ACC112 (cell line): ENCODE results near the gene TCF23.
"Not testable (repeated sequence)": the region's sequence is repeated elsewhere in the genome, so short reads cannot be mapped to it uniquely, and the experiment has no call there.

Experiments
- H2AFZ ChIP-seq: fragments of 200-600 bp; sonication (generic); one replicate; pipeline ENCODE4 v1.6.0; 2017; ENCODE audit warnings: antibody characterized with exemption, low read length; ENCODE audit not compliant: unreplicated experiment
- H3K27ac ChIP-seq: fragments of 200-600 bp; sonication (generic); 2 replicates; pipeline ENCODE4 v1.5.1; 2014; ENCODE audit warnings: low read depth, mild to moderate bottlenecking, antibody characterized with exemption, low read length, moderate library complexity
- H3K27me3 ChIP-seq: fragments of 200-600 bp; sonication (generic); 2 replicates; pipeline ENCODE4 v1.6.1; 2014; ENCODE audit warnings: mild to moderate bottlenecking, antibody characterized with exemption, low read length, moderate library complexity, mixed read lengths; ENCODE audit not compliant: insufficient read depth
- H3K36me3 ChIP-seq: fragments of 200-600 bp; sonication (generic); 2 replicates; pipeline ENCODE4 v1.6.1; 2016; ENCODE audit warnings: mild to moderate bottlenecking, antibody characterized with exemption, low read length, moderate library complexity, mixed read lengths; ENCODE audit not compliant: insufficient read depth
- H3K4me1 ChIP-seq: fragments of 200-600 bp; sonication (generic); one replicate; pipeline ENCODE4 v1.6.1; 2016; ENCODE audit warnings: low read length, mixed read lengths; ENCODE audit not compliant: insufficient read depth, unreplicated experiment, control insufficient read depth
- H3K4me3 ChIP-seq: fragments of 200-600 bp; sonication (generic); 2 replicates; pipeline ENCODE4 v1.5.1; 2014; ENCODE audit warnings: mild to moderate bottlenecking, low read depth, low read length
- H3K79me2 ChIP-seq: fragments of 200-600 bp; sonication (generic); one replicate; pipeline ENCODE4 v1.6.0; 2016; ENCODE audit warnings: low read length; ENCODE audit not compliant: control insufficient read depth, unreplicated experiment, insufficient read depth

TCF23 gene

DNA sequence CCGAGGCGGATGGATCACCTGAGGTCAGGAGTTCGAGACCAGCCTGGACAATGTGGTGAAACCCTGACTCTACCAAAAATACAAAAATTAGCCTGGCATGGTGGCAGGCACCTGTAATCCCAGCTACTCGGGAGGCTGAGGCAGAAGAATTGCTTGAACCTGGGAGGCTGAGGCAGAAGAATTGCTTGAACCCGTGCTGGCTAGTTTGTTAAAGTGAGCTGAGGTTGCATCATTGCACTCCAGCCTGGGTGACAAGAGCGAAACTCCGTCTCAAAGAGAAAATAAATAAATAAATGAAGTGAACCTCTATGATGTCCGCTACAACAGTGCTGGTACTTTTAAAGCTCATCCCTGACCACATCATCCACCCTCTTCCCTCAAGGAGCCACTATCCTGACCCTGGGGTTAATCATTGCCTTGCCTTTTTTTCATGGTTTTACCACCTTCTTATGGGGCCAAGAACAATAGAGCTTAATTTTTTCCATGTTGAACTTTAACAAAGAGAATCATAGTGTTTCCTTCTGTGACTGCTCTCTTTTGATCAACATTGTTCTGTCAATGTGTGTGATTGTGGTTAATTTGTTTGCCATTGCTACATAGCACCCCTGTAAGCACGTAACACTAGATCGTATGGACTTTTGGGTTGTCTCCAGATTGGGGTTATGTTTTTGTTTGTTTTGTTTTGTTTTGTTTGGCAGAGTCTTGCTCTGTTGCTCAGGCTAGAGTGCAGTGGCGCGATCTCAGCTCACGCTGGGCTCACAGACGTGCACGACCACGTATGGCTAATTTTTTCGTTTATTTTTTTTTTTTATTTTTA is 45.9 kb downstream of the TCF23 start:
- Histone ChIP-seq H3K27ac (no peak overlapping the region), H3K27me3 (no peaks in the 10 kb centered on the region), H3K4me1 (no peaks in the 10 kb centered on the region), H3K79me2 (no peaks in the 10 kb centered on the region), H3K36me3 (no peaks in the 10 kb centered on the region), H3K4me3 (no peak overlapping the region), H2AFZ (no peak overlapping the region)

DNA sequence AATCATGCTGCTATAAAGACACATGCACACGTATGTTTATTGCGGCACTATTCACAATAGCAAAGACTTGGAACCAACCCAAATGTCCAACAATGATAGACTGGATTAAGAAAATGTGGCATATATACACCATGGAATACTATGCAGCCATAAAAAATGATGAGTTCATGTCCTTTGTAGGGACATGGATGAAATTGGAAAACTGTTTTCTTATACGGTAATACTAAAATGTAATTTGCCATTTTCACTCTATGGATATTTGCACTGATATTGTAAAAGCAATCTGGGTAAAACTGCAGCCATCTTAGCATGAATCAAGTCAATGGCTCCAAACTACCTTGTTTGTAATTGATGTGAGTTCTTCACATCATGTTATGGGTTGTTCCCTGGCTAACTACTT is 47.0 kb downstream of the TCF23 start:
- not testable (repeated sequence) for H3K27ac ChIP-seq, H3K4me3 ChIP-seq, H2AFZ ChIP-seq, H3K79me2 ChIP-seq, H3K27me3 ChIP-seq, H3K36me3 ChIP-seq, H3K4me1 ChIP-seq

DNA sequence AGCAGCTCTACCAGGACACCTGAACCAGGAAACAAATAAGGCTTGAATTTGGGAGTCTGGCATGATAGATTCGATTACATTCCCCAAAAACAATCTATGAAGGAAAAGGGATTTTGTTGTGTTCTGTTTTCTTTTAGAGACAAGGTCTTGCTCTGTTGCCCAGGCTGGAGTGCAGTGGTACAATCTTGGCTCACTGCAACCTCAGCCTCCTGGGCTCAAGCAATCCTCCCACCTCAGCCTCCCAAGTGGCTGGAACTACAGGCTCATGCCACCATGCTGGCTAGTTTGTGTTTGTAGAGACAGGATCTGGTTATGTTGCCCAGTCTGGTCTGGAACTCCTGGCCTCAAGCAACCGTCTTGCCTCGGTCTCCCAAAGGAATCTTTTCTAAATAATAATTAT is 49.3 kb downstream of the TCF23 start:
- H3K79me2 ChIP-seq, H3K4me3 ChIP-seq, H3K27me3 ChIP-seq, H3K36me3 ChIP-seq, H3K4me1 ChIP-seq, H3K27ac ChIP-seq, H2AFZ ChIP-seq: not testable (repeated sequence)

DNA sequence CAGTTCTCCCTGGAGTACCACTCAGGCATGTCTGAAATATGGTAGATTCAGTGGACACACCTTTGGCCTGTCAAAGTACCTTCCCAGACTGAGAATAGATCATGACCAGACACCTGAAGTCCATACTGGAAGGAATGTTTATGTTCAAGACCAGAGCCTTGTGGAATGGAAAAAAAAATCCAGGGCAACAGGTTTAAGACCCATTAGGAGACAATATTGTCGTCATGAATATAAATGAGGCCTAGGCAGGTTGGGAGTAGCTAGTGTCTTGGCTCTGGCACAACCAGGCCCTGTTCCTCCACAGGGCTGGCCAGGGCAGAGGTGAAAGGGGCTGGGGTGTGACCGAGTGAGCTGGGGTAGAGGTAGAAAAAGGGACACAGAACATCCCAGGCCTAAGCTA is 49.8 kb downstream of the TCF23 start:
- Histone ChIP-seq H3K27me3 (no peaks in the 10 kb centered on the region), H2AFZ (no peak overlapping the region), H3K4me3 (no peak overlapping the region), H3K27ac (no peak overlapping the region), H3K36me3 (no peaks in the 10 kb centered on the region; the same call in 1 of the 2 replicates), H3K79me2 (no peaks in the 10 kb centered on the region), H3K4me1 (no peaks in the 10 kb centered on the region)

DNA sequence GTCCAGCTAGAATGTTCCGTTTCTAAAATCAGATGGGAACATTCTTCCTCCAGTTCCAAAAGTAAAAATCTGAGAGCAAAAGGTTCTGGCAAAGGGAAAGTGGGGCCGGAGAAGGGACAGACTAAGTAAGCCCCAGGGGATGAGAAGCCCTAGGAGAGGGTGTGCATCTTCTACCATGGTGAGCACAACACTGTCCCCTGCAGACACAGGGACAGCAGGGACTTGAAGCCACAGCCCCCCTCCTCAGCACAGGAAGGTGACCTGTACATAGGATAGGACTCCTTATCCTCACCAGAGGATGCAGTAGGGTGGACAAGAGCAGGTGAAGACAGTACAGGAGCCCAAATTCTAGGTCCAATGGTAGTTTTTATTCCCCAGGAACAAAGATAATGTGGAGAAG is 50.4 kb downstream of the TCF23 start:
- Histone ChIP-seq H3K4me1 (no peaks in the 10 kb centered on the region), H3K36me3 (no peaks in the 10 kb centered on the region; the same call in 1 of the 2 replicates), H2AFZ (no peak overlapping the region), H3K27me3 (no peaks in the 10 kb centered on the region), H3K27ac (no peak overlapping the region), H3K4me3 (no peak overlapping the region), H3K79me2 (no peaks in the 10 kb centered on the region)

DNA sequence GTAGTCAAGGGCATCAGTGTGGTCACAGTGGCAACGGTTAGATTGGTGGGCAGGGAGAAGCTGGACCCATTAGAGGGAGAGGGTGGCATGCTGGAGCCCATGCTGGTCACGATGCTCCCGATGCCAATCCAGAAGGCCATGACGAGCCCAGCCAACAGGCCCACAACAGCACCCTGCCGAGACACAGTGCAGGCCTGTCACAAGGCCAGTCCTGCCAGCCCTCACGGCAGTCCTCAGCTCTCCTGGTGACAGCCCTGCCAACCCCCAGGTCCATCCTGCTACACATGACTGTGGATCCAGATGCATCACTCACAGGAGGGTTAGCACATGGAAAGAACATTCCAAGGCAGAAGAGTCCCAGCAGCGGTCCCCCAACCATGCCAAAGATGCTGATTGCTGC is 52.9 kb downstream of the TCF23 start:
- no peak overlapping the region for H3K4me3 ChIP-seq
- H3K36me3 ChIP-seq, result no peaks in the 10 kb centered on the region; the same call in 1 of the 2 replicates
- no peaks in the 10 kb centered on the region for H3K79me2 ChIP-seq
- H3K4me1 ChIP-seq, result no peaks in the 10 kb centered on the region
- H3K27ac ChIP-seq, result no peak overlapping the region
- H3K27me3 ChIP-seq, result no peaks in the 10 kb centered on the region
- no peak overlapping the region for H2AFZ ChIP-seq

DNA sequence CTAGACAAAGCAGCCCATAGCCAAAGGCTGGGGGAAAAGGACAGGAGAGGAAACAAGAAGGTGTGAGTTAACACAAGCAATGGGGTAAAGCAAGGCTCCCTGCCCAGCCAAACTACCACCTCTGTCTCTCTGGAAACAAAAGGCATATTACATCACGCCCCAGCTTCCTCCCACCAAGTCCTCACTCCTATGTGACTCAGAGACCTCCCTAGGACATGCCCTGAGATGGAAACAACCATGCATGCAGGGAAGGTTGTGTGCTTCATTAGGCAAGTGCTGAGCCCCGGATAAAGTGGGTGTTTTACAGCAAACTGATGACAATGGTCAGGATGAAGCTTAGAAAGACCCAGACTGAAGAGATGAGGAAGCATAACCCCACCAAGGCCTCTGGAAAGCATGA is 54.0 kb downstream of the TCF23 start:
- H3K79me2 ChIP-seq, result no peaks in the 10 kb centered on the region
- H3K4me3 ChIP-seq, result no peak overlapping the region
- H3K4me1 ChIP-seq, result no peaks in the 10 kb centered on the region
- H3K27ac ChIP-seq, result no peak overlapping the region
- no peak overlapping the region for H2AFZ ChIP-seq
- H3K36me3 ChIP-seq, result no peaks in the 10 kb centered on the region; the same call in 1 of the 2 replicates
- H3K27me3 ChIP-seq, result no peaks in the 10 kb centered on the region

DNA sequence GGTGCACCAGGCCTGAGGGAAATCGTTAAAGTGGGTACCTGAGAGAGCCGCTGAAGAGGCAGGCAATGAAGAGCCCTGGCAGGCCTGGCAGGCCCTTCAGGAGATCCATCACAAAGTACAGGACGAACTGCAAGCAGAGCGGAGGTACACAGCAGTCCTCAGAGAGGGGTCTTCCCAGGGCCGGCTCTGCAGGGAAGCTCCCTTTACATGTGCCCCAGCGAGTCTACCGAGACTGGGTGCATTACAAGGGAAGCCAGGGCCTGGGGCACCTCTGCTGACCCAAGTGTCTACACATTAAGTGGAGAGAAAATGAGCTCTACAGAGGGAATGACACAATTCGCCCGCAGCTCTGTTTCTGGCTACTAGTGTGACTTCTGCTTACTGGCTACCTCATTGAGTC is 54.9 kb downstream of the TCF23 start:
- no peaks in the 10 kb centered on the region for H3K79me2 ChIP-seq
- no peak overlapping the region for H2AFZ ChIP-seq
- H3K27me3 ChIP-seq, result no peaks in the 10 kb centered on the region
- H3K4me1 ChIP-seq, result no peaks in the 10 kb centered on the region
- no peaks in the 10 kb centered on the region; the same call in 1 of the 2 replicates for H3K36me3 ChIP-seq
- no peak overlapping the region for H3K27ac ChIP-seq
- no peak overlapping the region for H3K4me3 ChIP-seq

DNA sequence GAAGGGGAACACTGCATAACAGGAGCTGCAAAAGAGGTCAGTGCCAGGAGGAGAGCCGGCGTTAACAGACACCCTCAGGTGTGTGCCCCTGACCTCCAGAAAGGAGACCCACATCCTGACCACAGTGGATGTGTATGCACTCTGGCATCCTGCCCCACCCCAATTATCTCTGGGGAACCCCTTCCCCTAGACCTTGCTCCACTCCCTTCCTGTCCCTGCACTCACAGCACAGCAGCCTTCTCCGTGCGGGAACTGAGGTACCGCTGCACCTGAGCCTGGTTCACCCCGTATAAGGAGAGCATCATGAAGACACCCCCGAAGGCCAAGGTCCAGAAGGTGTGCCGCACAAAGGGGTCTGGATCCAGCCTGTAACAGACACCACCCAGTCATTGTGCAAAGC is 55.8 kb downstream of the TCF23 start:
- no peak overlapping the region for H2AFZ ChIP-seq
- no peaks in the 10 kb centered on the region; the same call in 1 of the 2 replicates for H3K36me3 ChIP-seq
- no peaks in the 10 kb centered on the region for H3K79me2 ChIP-seq
- H3K4me1 ChIP-seq, result no peaks in the 10 kb centered on the region
- H3K4me3 ChIP-seq, result no peak overlapping the region
- H3K27ac ChIP-seq, result no peak overlapping the region
- H3K27me3 ChIP-seq, result no peaks in the 10 kb centered on the region

DNA sequence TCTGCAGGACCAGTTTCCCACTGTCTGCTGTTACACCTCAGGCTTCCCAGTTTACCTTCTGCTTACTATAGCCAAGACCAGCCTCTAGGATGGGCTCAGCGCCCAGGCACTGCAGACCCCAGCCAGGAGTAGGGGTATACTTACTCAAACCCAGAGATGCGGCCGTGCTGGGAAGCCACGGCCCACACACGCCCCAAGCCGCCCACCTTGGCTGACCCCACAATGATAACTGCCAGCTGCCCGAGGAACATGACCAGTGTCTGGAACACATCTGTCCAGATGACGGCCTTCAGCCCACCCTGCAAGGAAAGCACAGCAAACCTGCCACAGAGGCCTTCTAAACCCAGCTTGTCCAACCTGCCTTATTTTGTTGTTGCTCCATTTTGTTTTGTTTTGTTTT is 56.4 kb downstream of the TCF23 start:
- Histone ChIP-seq H3K27me3 (no peaks in the 10 kb centered on the region), H3K4me1 (no peaks in the 10 kb centered on the region), H3K4me3 (no peak overlapping the region), H3K27ac (no peak overlapping the region), H3K36me3 (no peaks in the 10 kb centered on the region; the same call in 1 of the 2 replicates), H3K79me2 (no peaks in the 10 kb centered on the region), H2AFZ (no peak overlapping the region)

DNA sequence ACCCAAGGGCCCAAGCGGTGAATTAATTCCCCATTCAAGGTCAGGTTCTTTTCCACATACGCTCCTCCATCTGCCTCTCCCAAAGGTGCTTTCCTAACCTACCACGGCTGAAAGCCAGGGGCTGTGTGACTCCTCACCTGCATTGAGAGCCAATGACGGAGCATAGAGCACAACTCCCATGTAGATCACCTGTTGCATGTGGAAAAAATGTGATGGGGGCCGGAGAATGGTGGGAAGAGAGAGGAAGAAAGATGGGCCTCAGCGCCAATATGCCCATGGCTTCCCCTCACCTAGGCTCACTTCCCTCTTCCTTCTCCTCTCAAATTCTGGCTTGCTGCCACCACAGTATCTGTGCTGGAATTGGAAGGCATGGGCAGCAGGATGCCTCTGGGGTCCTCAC is 57.5 kb downstream of the TCF23 start:
- no peak overlapping the region for H3K4me3 ChIP-seq
- H3K4me1 ChIP-seq, result peaks cover 4% of the 10 kb centered on the region
- H3K36me3 ChIP-seq, result no peaks in the 10 kb centered on the region; the same call in 1 of the 2 replicates
- H2AFZ ChIP-seq, result no peak overlapping the region
- no peak overlapping the region for H3K27ac ChIP-seq
- H3K79me2 ChIP-seq, result no peaks in the 10 kb centered on the region
- no peaks in the 10 kb centered on the region for H3K27me3 ChIP-seq
